SIG-M5 (cell line): ENCODE results near the gene CHKB.
"Not testable (repeated sequence)": the region's sequence is repeated elsewhere in the genome, so short reads cannot be mapped to it uniquely, and the experiment has no call there.

Source experiments
- DNase-seq: peaks from one replicate; lab custom pipeline; 2025; lab: John Stamatoyannopoulos, UW

The CHKB gene, protein sequence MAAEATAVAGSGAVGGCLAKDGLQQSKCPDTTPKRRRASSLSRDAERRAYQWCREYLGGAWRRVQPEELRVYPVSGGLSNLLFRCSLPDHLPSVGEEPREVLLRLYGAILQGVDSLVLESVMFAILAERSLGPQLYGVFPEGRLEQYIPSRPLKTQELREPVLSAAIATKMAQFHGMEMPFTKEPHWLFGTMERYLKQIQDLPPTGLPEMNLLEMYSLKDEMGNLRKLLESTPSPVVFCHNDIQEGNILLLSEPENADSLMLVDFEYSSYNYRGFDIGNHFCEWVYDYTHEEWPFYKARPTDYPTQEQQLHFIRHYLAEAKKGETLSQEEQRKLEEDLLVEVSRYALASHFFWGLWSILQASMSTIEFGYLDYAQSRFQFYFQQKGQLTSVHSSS

DNA sequence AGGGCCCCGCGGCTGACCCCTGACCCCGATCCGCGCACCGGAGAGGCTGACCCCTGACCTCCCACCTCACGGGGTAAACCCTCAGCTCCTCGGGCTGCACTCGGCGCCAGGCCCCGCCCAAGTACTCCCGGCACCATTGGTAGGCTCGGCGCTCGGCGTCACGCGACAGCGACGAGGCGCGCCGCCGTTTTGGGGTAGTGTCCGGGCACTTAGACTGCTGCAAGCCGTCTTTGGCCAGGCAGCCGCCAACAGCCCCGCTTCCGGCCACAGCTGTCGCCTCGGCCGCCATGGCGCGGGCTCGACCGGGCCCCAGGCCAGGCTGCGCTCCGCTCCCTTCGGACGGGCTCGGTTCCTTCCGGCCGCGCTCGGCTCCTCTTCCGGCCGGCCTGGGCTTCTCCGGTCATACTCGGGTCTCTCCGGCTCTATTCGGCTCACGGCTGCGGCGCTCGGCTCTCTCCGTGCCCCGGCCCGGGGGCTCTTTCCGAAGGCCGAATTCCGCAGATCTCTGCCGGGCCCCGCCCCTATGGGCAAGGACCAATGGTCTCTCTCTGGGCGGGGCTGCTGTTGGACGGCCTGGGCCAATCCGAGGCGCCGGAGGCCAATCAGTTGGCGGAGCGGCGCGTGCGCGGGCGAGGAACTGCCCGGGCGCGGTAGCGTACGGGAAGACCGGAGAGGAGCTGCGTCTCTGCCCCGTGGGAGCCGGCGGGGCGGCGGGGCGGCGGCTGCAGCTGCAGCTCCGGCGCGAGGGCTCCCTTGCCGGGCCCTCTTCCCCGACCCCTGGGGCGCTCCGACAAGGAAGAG is at the start of gene CHKB:
CHKB (minus strand) TSS at position 357 of the 801 bp plus-strand sequence; CDS start at position 289, 68 bp downstream.
- DNase-seq: peak; percentile 86

DNA sequence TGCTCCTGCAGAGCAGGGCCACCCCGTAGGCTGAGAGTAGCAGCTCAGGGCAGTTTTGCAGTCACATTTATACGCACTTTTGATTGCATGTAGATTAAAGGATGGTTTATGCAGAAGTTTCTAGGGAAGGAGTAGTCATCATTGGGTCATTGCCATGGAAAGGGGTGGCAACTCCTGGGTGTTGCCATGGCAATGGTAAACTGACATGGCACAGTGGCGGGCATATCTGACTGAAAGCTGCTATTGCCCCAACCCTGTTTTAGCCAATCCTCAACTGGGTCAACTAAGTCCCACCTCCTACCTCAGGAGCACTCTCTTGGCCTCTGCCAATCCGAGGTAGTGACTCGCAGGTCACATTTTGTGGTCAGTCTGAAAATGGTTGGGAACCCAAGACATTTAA is 47.7 kb upstream of the CHKB start:
- DNase-seq: no peak

DNA sequence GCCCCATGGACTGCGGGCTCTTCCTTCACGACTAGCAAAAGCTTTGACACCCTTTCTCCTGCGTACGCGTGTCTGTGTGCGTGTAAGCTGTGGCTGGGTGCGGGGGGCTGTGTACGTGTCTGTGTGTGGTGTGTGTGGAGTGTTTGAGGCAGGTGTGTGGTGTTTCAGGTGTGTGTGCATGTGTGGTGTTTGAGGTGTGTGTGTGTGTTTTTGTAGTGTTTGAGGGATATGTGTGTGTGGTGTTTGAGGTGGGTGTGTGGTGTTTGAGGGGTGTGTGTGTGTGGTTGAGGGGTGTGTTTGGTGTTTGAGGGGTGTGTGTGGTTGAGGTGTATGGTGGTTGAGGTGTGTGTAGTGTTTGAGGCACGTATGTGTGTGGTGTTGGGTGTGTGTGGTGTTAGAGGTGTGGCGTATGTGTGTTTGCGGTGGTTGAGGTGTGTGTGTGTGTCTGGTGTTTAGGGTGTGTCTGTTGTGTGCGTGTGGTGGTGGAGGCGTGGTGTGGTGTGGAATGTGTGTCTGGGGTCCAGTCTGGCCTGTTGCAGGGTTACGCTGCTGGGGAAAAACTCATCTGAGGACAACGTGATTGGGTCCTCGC is 46.0 kb upstream of the CHKB start:
- no peak for DNase-seq

DNA sequence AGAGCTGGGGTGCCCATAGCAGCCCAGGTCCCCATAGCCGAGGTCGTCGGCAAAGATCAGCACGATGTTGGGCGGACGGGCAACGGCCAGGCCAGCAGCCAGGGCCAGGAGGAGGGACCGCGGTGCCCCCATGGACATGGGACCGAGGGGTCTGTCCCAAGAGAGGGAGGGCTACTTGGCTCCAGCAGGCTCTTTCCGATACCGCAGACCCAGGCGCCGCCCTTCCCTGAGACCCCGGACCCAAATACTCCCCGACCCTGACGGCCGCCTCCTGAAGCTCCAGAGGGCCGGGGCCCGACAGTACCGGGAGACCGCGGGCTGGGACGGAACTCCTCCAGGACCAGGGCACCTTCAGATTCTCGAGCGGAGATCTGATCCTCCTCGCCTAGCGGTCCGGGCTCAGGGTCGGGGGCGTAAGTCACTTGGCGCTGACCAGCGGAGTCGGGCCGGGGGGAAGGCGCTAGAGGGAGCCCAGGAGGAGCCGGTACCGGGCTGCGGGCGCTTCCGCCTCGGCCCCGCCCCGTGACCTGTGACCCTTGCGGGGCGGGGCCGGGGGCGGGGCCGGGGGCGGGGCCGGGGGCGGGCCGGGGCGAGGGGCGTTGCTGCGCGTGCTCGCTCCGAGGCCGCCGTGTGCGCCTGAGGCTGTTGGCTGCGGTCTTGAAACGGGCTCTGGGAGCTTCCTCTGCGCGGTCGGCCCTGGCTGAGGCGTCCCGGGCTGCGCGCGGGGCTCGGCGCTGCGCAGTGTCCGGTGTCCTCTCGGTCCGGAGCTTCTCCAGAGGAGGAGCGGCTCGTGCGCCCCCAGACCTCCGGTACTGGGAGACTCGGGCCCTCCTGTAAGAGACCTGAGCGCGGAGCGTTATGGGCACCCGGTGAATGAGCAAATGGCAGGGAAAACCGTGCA is 45.2 kb upstream of the CHKB start, which contains the start of gene ARSA:
ARSA (minus strand) TSS at position 511 of the 901 bp plus-strand sequence; CDS start at position 138, 373 bp downstream.
- no peak for DNase-seq

DNA sequence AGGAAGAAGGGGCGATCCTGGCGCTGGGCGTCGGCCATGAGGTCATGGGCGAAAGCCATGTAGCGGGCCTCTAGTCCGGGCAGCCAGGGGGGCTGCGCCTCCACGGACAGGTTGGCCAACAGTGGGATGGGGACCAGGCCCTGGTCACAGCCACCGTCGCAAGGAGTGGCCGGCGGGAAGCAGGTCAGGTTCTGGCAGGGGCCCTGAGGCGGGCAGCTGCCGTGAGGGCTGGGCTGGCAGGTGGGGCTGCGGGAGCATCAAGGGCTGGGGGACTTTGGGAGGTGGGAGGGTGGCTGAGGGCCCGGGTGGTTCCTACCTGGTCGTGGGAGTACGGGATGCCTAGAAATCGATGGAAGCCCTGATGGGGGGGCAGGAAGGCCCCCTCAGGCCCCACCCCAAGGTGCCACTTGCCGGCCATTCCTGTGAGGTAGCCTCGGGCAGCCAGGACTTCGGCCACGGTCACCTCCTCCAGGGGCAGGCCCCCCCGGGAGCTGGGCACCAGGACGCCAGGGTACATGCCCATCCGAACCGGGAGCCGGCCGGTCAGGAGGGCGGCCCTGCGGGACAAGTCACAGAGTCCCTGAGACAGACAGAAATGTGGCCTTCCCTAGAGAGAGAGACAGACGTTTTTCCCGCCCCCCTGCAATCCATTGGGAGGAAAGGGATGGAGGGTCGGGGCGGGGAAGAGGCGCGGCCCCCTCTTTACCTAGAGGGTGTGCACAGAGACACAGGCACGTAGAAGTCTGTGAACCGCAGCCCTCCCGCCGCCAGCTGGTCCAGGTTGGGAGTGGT is 44.4 kb upstream of the CHKB start:
- no peak for DNase-seq

DNA sequence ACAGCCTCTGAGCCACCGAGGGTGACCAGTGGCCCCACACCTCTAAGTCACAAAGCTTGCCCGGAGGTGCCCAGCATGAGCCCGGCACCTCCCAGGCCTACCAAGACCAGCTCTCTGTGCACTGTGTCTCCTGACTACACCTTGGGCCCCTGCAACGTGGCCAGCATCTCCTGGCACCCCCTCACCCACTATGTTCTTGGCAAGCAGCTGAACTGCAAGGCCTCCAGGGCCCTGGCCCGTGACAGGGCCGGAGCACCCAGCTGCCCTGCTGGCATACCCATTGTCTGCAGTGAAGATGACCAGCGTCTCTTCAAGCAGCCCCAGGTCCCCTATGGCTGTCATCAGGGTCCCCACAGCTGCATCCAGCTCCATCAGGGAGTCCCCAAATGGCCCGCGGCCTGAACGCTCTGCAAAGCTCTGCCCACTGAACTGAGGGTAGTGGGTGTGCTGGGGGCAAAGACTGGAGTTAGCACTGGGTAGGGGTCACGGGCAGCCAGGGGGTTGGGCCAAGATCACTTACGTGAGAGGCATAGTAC is 43.7 kb upstream of the CHKB start:
- no peak for DNase-seq

DNA sequence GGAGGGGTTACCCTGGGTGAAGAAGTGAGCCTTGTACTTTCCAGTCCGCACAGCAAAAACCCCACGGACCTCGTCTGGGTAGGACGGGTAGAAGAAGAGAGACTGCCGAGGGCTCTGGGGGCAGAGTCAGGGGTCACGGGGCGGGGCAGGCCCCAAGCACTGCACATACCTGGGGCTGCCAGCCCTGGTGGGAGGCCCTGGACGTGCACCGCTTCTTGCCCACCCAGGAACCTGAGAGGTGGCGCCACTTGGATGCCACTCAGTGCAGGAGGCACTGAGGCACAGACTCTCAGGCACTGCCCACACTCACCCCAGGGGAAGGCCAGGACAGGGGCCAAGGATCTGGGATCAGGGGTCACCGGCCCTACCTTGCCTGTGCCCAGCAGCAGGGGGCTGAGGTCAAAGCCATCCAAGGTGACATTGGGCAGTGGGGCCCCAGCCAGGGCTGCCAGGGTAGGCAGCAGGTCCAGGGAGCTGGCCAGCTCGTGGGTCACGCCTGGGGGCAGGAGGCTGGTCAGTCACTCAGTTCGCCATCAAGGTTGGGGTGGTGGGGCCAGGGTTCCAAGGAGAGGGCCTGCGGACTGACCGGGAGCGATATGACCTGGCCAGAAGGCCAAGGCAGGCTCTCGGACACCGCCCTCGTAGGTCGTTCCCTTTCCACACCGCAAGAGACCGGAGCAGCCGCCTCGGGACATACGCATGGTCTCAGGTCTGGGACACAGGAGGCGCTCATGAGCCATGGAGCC is 43.1 kb upstream of the CHKB start:
- no peak for DNase-seq

DNA sequence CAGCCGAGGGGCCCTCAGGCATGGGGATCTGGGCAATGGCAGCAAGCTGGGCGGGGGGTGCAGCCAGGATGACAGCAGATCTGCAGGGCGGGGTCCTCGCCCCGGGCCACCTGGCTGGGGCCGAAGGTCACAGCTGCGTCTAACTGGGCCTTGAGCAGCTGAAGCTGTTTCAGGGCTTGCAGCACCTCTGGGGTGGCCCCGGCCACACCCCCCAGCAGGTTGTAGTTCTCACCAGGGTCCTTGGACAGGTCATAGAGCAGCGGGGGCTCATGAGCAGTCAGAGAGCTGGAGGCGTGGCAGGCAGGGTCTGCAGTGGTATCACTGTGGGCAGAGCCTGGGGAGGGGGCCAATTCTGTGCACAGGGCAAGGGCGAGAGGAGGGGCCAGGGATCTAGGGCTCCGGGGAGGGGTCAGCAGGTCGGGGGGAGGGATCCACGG is 42.5 kb upstream of the CHKB start:
- DNase-seq: no peak

DNA sequence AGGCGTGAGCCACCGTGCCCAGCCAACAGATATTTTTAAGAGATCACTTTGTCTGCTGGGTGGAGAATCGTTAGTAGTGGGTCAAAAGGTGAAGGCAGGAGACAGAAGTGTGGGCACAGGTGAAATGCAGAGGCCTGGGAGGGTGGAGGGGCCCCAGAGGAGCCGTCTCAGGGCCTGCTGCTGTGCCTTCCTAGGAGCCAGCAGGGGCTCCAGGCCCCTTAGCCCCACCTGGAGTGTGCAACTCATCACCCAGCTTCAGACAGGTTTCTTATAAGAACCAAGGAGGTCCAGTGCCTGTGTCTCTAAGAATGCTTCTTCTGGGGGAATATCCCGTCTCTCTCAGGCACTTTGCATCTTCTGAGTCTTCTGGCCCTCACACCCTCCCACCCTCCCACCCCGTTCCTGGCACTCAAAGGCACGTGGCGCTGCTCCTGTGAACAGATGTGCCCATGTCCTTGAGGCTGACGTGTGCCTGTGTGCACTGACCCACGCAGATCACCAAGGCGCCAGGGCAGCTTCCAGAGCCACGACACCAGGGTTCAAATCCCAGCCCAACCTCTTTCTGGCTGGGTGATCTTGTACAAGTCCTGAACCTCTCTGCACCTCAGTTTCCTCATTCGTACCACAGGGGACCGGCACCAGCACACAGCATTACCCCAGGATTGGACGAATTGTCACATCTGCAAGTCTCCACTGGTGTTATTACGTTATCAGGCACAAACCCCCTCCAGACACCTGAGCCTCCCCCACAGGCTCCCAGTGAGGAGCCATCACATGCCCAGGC is 41.9 kb upstream of the CHKB start:
- DNase-seq: no peak

DNA sequence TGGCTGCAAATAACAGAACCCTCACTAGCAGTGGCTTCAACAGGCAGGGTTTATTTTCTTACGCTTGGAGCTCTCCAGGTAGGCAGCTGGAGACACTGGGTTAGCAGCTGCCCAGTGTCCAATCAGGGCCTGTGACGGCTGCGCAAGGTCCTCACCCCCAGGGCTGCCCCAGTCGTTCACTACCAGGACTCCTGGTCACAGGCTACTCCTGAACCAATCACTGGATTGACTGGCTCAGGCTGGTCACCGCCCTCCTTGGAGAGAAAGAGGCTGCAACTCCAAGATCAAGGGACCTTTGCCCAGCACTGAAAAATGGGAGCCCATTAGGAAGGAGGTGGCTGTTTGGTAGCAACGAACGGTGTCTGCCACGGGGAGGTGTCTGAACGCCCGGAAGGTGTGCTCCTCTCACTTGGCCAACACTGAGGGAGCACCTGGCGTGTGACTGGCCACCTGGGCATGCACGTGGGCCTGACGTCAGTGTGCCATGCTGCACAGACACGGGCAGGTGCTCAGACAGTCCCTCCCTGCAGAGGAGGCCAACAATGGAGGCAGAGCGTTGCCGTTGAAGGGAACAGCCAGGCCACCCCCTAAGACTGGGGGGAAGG is 40.2 kb upstream of the CHKB start:
- no peak for DNase-seq

DNA sequence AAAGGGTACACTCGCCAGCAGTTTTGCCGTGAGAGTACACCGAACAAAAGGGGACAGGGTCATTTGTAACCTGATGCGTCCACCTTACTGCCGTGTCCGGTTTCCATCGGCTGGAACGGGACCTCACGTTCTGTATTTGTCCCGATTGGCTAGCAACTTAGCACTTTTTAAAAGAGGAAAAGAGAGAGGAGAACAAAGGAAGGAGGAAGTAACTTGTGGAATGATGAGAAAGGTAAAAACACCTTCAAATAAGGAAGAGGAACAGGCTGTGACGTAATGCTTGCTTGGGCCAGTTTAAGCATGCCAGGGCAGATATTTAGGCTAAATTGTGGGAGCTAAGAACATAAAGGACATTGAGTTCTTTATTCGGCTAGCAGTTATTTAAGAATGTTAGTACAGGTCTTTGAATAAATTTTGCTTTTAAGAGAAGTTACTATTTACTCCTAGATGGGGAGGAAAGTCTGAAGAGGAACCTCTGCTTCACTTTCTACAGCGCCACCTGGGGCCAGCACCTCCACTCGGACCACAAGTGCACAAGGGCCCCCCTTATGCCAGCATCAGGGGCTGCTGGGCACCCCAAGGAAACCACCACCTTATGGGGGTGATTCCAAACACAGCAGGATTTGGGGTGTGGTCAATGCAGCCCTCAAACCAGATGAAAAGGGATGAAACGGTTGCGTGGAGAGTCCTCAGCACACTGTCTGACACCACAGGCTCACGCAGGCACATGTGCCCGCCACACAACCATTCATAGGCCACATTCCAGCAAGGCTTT is 39.5 kb upstream of the CHKB start:
- DNase-seq: no peak

DNA sequence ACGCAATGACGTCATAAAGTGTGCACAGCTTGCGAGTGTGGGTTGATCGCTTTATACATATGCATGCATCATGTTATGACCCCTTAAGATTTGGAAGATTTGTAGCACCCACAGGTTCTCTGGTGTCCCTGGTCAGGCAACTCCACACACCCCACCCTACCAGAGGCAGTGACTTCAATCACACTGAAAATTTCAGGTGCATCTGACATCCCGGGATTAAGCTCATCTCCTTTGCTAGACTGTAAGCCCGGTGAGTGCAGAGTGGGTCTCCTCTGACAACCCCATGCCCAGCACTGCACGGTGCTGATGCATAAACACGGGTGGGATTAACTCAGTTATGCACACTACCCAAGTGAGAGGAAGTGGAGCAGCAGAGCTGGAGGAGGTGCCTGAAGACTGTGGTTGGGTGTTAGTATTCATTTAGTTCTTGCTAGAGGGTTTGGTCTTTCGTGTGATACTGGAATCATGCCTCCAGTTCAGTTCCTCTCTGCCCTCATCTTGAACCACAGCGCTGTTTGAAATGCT is 38.8 kb upstream of the CHKB start:
- peak; percentile 28 for DNase-seq

DNA sequence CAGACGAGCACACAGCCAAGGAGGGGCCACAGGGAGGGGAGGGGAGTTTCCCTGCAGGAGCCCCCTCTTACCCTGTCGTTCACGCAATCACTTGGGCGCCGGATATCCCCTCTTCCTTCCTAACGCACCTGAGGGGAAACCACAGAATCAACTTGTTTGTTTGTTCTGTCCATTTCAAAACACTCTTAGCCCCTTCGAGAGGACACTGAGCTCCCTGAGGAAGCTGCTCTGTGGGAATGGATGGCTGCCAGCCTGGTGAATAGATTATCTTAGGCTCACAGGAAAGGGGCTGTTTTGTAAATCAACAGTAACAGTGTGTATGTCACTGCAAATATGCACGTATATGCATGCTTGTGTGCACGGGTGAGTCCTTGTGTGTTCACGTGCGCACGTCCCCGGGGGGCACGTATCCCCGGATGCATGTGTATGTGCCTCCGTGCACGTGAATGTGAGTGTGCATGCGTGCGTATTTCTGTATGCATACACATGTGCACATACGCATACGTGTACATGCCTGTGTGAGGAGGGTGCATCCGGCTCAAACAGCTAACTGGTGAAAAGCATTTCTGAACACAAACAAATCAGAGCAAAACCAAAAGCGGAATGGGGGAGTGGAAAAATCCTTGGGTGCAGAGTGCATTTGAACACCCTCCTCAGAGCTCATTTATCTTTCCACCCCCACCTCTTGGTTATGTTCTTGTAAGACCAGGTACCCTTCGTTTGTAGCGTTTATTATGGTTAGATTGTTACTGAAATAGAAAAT is 38.1 kb upstream of the CHKB start:
- no peak for DNase-seq

DNA sequence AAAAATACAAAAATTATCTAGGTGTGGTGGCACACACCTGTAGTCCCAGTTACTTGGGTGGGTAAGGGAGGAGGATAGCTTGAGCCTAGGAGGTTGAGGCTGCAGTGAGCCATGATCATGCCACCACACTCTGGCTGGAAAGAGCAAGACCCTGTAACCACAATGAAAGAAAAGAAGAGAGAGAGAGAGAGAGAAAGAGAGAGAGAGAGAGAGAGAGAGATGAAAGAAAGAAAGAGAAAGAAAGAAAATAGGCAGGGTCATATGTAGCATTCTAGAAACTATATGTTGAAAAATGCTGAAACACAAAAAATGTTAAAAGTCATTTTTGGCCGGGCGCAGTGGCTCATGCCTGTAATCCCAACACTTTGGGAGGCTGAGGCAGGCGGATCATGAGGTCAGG is 31.6 kb upstream of the CHKB start:
- DNase-seq: not testable (repeated sequence)

DNA sequence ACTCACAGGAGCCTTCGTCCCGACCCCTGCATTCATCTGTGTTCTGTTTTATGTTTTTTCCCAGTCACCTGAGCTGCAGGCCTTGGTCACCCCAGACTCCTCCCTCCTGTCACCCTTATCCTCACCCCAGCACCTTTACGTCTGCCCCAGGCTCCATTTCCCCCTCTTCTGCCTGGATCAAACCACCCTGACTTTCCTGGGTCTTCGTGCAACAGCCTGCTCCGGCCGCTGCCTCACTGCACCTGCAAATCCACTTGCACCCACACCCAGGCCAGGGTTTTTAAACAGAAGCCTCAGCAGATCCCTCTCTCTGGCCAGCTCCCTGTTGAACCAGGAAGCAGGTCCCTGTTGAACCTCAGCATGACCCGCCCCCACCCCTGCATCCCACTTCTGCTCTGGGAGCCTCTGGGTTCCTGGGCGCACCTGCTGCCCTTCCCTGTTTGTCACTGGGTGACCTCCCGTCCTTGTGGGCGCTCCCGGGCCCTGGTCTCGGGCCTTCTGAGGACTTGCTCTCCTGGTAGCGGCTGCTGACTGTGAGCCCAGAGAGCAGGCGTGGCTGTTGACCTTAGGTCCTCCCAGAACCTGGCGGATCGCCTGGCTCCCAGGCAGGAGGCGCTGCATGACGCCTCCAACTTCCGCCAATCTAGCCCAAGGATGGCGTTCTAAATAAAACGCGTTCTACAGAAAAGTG is 30.8 kb upstream of the CHKB start:
- DNase-seq: no peak
